Stimulated activated CD8-positive, alpha-beta memory T cell treated with anti-CD3 and anti-CD28 coated beads, Interleukin-4, amount 100 ng/mL, for 48 hours (primary cell): ENCODE data around the gene CLCN6.

ENCODE experiments used
- DNase-seq: peaks from one replicate; pipeline ENCODE4 v3.0.0-alpha.2; 2020

Gene CLCN6

GRCh38 chr1:11856698-11857097, 50.7 kb downstream of the CLCN6 start:
- DNase-seq, result no peak

- DNase-seq, result no peak
Measured at GRCh38 chr1:11857164-11857851, 51.3 kb downstream of the CLCN6 start.

- DNase-seq, result no peak
Measured at GRCh38 chr1:11858158-11858557, 52.2 kb downstream of the CLCN6 start.

GRCh38 chr1:11858613-11858967, 52.6 kb downstream of the CLCN6 start, which contains the start of gene NPPB:
NPPB (minus strand) TSS chr1:11858945; CDS start chr1:11858833, 112 bp downstream.
- no peak for DNase-seq

- peak; percentile 84 for DNase-seq
Measured at GRCh38 chr1:11858968-11859871, 53.2 kb downstream of the CLCN6 start.

GRCh38 chr1:11860083-11860482, 54.1 kb downstream of the CLCN6 start:
- DNase-seq, result no peak

GRCh38 chr1:11860587-11860986, 54.6 kb downstream of the CLCN6 start:
- DNase-seq, result no peak

GRCh38 chr1:11862890-11863289, 56.9 kb downstream of the CLCN6 start:
- DNase-seq, result no peak

GRCh38 chr1:11868331-11868980, 62.5 kb downstream of the CLCN6 start:
- no peak for DNase-seq

- no peak for DNase-seq
Measured at GRCh38 chr1:11869104-11869503, 63.1 kb downstream of the CLCN6 start.

- no peak for DNase-seq
Measured at GRCh38 chr1:11869650-11870207, 63.7 kb downstream of the CLCN6 start.

- DNase-seq, result no peak
Measured at GRCh38 chr1:11872545-11872944, 66.6 kb downstream of the CLCN6 start.

GRCh38 chr1:11873395-11874257, 67.6 kb downstream of the CLCN6 start:
- no peak for DNase-seq

GRCh38 chr1:11874258-11874562, 68.2 kb downstream of the CLCN6 start:
- no peak for DNase-seq

- DNase-seq, result no peak
Measured at GRCh38 chr1:11874624-11875023, 68.6 kb downstream of the CLCN6 start.

GRCh38 chr1:11875094-11875493, 69.1 kb downstream of the CLCN6 start:
- DNase-seq, result no peak

- DNase-seq, result no peak
Measured at GRCh38 chr1:11877074-11877473, 71.1 kb downstream of the CLCN6 start.

- no peak for DNase-seq
Measured at GRCh38 chr1:11878081-11878890, 72.3 kb downstream of the CLCN6 start.

GRCh38 chr1:11878891-11879190, 72.8 kb downstream of the CLCN6 start:
- DNase-seq, result no peak

- DNase-seq, result no peak
Measured at GRCh38 chr1:11879311-11880180, 73.6 kb downstream of the CLCN6 start.

GRCh38 chr1:11880181-11880575, 74.2 kb downstream of the CLCN6 start:
- DNase-seq, result no peak
